Testis (tissue), 2 donors: ENCODE data around the gene ATG10.

Source experiments
- POLR2A ChIP-seq: fragments of 450-650 bp; IDR thresholded peaks from one replicate; pipeline ENCODE4 v1.6.1; 2017; ENCODE audit warnings: antibody characterized with exemption, mild to moderate bottlenecking, moderate library complexity
- TF ChIP-seq, protein P1 (sequence below), 3 experiments: fragments of 450-650 bp in 2 of 3; fragments of 200-600 bp in 1 of 3; sonication (generic) in 1 of 3; IDR thresholded peaks; one replicate each; pipeline ENCODE4 v1.5.1; 2016 to 2019; ENCODE audit warnings: antibody characterized with exemption in 3 of 3, mild to moderate bottlenecking in 2 of 3, moderate library complexity in 1 of 3

DNA sequence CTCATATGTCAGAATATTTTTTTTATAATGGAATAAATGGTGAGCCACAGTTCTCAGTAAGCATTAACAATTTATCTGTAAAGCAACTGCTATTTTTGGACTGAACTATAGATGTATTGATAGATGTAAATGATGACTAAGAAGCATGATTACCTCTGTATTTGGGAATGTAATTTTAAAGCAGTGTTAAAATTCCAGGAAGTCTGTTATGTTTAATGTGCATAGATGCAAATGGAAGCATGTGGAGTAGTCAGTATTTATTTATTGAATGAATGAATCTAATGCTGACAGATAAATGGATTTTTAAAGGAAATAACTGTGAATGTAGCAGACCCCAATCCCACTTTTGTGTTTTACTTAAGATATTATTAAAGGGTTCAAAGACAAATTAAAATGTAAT is 95.0 kb downstream of the ATG10 start:
- TF ChIP-seq, protein P1, sequence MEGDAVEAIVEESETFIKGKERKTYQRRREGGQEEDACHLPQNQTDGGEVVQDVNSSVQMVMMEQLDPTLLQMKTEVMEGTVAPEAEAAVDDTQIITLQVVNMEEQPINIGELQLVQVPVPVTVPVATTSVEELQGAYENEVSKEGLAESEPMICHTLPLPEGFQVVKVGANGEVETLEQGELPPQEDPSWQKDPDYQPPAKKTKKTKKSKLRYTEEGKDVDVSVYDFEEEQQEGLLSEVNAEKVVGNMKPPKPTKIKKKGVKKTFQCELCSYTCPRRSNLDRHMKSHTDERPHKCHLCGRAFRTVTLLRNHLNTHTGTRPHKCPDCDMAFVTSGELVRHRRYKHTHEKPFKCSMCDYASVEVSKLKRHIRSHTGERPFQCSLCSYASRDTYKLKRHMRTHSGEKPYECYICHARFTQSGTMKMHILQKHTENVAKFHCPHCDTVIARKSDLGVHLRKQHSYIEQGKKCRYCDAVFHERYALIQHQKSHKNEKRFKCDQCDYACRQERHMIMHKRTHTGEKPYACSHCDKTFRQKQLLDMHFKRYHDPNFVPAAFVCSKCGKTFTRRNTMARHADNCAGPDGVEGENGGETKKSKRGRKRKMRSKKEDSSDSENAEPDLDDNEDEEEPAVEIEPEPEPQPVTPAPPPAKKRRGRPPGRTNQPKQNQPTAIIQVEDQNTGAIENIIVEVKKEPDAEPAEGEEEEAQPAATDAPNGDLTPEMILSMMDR (IDR thresholded peaks at IDR 0.05), result no peak
- TF ChIP-seq POLR2A, result no peak
